Lower leg skin (tissue), 4 donors: ENCODE results near the gene CEP112. TPM values are rescaled to one million over a fixed set of nuclear protein-coding genes. Genes with fewer than 3 reads are reported as not detected.

ENCODE experiments used
- DNase-seq, 2 donors: peaks; one replicate each; pipeline ENCODE4 v3.0.0-alpha.2; 2019; ENCODE audit warnings: low spot score in 2 of 2
- H3K4me3 ChIP-seq: fragments of 200-600 bp; sonication (generic); 2 replicates; pipeline ENCODE4 v1.5.1; 2017; ENCODE audit warnings: mild to moderate bottlenecking, low read depth; ENCODE audit not compliant: poor library complexity, severe bottlenecking
- POLR2A ChIP-seq, 2 donors: fragments of 450-650 bp; IDR thresholded peaks; one replicate each; pipeline ENCODE4 v1.6.1; 2016 to 2017; ENCODE audit warnings: antibody characterized with exemption in 2 of 2, mild to moderate bottlenecking in 1 of 2, moderate library complexity in 1 of 2
- WGBS, 2 donors: methylation state at CpG; one replicate each; pipeline ENCODE4 v1.1.5; 2018; 5-methylcytosine and 5-hydroxymethylcytosine counted together
- intact Hi-C: fragments of 100-400 bp; cut with DNase I; formaldehyde crosslinking; loops from one replicate; pipeline ENCODE4 v1.15.0; 2023; ENCODE audit warnings: low total_unique reads
- total RNA-seq, 4 donors: library from RNA; depleted of rRNA; stranded (reverse); fragments of >200 nt; gene quantifications; one replicate each; pipeline ENCODE4 v1.1.0, GENCODE V29; 2016
- TF ChIP-seq, protein P1 (sequence below), 3 donors: fragments of 450-650 bp; IDR thresholded peaks; one replicate each; pipeline ENCODE4 v1.5.1; 2016; ENCODE audit warnings: antibody characterized with exemption in 3 of 3, mild to moderate bottlenecking in 3 of 3, moderate library complexity in 2 of 3

Gene CEP112
- total RNA-seq, 4 donors from 2014 or later: 1.6 to 7.6 (median 3.6) TPM

GRCh38 chr17:66215529-66215911, 23.6 kb upstream of the CEP112 start:
- TF ChIP-seq, protein P1, sequence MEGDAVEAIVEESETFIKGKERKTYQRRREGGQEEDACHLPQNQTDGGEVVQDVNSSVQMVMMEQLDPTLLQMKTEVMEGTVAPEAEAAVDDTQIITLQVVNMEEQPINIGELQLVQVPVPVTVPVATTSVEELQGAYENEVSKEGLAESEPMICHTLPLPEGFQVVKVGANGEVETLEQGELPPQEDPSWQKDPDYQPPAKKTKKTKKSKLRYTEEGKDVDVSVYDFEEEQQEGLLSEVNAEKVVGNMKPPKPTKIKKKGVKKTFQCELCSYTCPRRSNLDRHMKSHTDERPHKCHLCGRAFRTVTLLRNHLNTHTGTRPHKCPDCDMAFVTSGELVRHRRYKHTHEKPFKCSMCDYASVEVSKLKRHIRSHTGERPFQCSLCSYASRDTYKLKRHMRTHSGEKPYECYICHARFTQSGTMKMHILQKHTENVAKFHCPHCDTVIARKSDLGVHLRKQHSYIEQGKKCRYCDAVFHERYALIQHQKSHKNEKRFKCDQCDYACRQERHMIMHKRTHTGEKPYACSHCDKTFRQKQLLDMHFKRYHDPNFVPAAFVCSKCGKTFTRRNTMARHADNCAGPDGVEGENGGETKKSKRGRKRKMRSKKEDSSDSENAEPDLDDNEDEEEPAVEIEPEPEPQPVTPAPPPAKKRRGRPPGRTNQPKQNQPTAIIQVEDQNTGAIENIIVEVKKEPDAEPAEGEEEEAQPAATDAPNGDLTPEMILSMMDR (IDR thresholded peaks at IDR 0.05): no peak
- no peak for TF ChIP-seq POLR2A (IDR thresholded peaks at IDR 0.05)
- DNase-seq: no peak
- intact Hi-C loops: no loop called here
- 81 to 96% methylated on average over 3 of the region's 3 CpGs for WGBS, 2 donors
- H3K4me3 ChIP-seq: no peak overlapping the region

DNA sequence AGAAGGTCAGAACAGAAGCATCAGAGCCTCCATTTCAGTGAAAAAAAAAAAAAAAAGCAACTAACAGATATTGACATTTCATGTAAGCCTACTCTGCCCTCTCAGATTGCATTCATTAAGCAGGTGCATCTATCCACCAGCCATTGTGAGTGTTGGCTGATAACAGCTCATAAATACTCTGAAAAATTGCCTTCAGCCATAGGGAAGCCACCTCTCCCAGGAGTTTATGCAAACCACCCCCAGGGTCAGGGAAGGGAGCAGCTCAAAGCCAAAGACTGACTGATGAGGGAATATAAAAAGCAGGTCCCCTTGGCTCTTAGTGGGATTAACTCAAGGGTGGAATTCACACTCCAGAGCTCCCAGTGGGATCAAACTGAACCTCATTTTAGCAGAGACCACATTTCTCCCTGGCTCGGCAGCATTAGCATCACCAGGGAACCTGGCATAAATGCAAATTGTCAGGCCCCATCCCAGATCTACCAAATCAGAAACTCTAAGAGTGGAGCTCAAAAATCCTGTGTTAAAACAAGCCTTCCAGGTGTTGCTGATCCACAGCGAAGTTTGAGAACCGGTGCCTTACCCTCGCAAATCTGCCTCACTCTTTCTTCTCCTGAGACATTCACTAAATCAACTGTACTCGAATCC, 23.1 kb upstream of the CEP112 start:
- H3K4me3 ChIP-seq: no peak overlapping the region
- no peak for TF ChIP-seq POLR2A (IDR thresholded peaks at IDR 0.05)
- TF ChIP-seq, protein P1 (IDR thresholded peaks at IDR 0.05): no peak
- DNase-seq: no peak
- WGBS, 2 donors: 82% methylated on average over 5 of the region's 5 CpGs
- intact Hi-C loops: no loop called here

GRCh38 chr17:66211047-66211810, 19.3 kb upstream of the CEP112 start:
- DNase-seq: no peak
- TF ChIP-seq, protein P1 (IDR thresholded peaks at IDR 0.05): no peak
- intact Hi-C loops: no loop called here
- H3K4me3 ChIP-seq: no peak overlapping the region
- 86 to 91% methylated on average over 9 of the region's 9 CpGs for WGBS, 2 donors

- intact Hi-C loops: no loop called here
- DNase-seq: no peak
- no peak for TF ChIP-seq POLR2A (IDR thresholded peaks at IDR 0.05)
- TF ChIP-seq, protein P1 (IDR thresholded peaks at IDR 0.05): no peak
- no peak overlapping the region for H3K4me3 ChIP-seq
- 82 to 90% methylated on average over 2 of the region's 2 CpGs for WGBS, 2 donors
Observed at GRCh38 chr17:66210208-66210574, 18.3 kb upstream of the CEP112 start.

DNA sequence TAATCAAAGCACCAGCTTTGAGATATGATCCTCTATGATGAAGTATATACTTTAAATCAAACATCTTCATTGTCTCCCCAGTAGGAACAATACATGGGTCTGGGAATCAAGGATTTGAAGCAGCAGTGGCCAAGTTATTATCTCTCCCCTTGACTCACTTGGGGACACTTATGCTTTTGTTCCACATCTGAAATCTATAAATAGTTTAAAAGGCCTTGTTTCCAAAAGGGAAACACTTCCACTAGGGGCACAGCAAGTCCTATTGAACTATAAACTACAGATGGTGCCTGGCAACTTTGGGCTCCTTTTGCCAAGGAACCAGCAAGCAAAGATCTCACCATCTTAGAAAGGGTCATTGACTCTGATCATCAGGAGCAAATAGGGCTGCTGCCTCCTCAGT, 16.0 kb upstream of the CEP112 start:
- H3K4me3 ChIP-seq: no peak overlapping the region
- no peak for DNase-seq
- TF ChIP-seq POLR2A (IDR thresholded peaks at IDR 0.05): no peak
- TF ChIP-seq, protein P1 (IDR thresholded peaks at IDR 0.05): no peak
- intact Hi-C loops: loop anchor here (10.0 kb wide), 1 partner anchor 697 kb away; no protein-coding TSS in a partner anchor
